Colonic mucosa (tissue), 4 donors: ENCODE results near the gene AFF3. TPM values are rescaled to one million over a fixed set of nuclear protein-coding genes. Genes with fewer than 3 reads are reported as not detected.

Source experiments
- DNase-seq: peaks from one replicate; pipeline ENCODE4 v3.0.0-alpha.2; 2020
- H3K27ac ChIP-seq: fragments of 200-600 bp; one replicate; pipeline ENCODE4 v1.8.0; 2021
- H3K27me3 ChIP-seq: fragments of 200-600 bp; one replicate; pipeline ENCODE4 v1.8.0; 2021
- H3K36me3 ChIP-seq: fragments of 200-600 bp; one replicate; pipeline ENCODE4 v1.8.0; 2021
- H3K4me1 ChIP-seq: fragments of 200-600 bp; one replicate; pipeline ENCODE4 v1.8.0; 2021; ENCODE audit warnings: mild to moderate bottlenecking
- H3K4me3 ChIP-seq: fragments of 200-600 bp; one replicate; pipeline ENCODE4 v1.8.0; 2021
- H3K9ac ChIP-seq, 2 donors: one replicate each; pipeline ENCODE4 v1.7.0; 2013; ENCODE audit warnings: control low read depth in 2 of 2, low read depth in 2 of 2, low read length in 2 of 2
- H3K9me3 ChIP-seq: fragments of 200-600 bp; one replicate; pipeline ENCODE4 v1.8.0; 2021
- CTCF ChIP-seq: fragments of 200-600 bp; IDR thresholded peaks from one replicate; pipeline ENCODE4 v1.8.0; 2022; ENCODE audit warnings: antibody characterized with exemption, mild to moderate bottlenecking
- intact Hi-C: fragments of 100-400 bp; cut with DNase I; formaldehyde crosslinking; loops from one replicate; pipeline ENCODE4 v1.14.1; 2022
- total RNA-seq, 2 donors: library from RNA; stranded (reverse); fragmentation: NEBNext Ultra II Directional in 1 of 2; extraction: Animal tissue kit (Norgen Biotek cat#: 25700) in 1 of 2; gene quantifications; one replicate each; pipeline ENCODE4 v1.2.1, GENCODE V29; 2021
- donor health status: healthy.
- donor health status: DM: no; HTN: no; CAD: no.
- donor health status: DM: no; HTN: no; CAD: no.

Gene AFF3
- total RNA-seq, 2 donors from 2014 or later, result 0.86 to 2.6 TPM

- intact Hi-C loops, result no loop called here
- no peak overlapping the region for H3K27ac ChIP-seq
- no peaks in the 10 kb centered on the region for H3K27me3 ChIP-seq
- no peaks in the 10 kb centered on the region for H3K4me1 ChIP-seq
- no peak for TF ChIP-seq CTCF
- no peak for DNase-seq
- no peak overlapping the region for H3K4me3 ChIP-seq
- H3K36me3 ChIP-seq, result no peaks in the 10 kb centered on the region
- no peaks in the 10 kb centered on the region for H3K9me3 ChIP-seq
- no peak overlapping the region for H3K9ac ChIP-seq
Observed at GRCh38 chr2:99623035-99623434, 519.4 kb downstream of the AFF3 start.

- no peak overlapping the region for H3K9ac ChIP-seq
- intact Hi-C loops, result no loop called here
- DNase-seq, result no peak
- H3K4me3 ChIP-seq, result no peak overlapping the region
- H3K9me3 ChIP-seq, result no peaks in the 10 kb centered on the region
- H3K36me3 ChIP-seq, result no peaks in the 10 kb centered on the region
- H3K27me3 ChIP-seq, result no peaks in the 10 kb centered on the region
- H3K4me1 ChIP-seq, result no peaks in the 10 kb centered on the region
- TF ChIP-seq CTCF, result no peak
- no peak overlapping the region for H3K27ac ChIP-seq
Observed at GRCh38 chr2:99622534-99622933, 519.9 kb downstream of the AFF3 start.

GRCh38 chr2:99621774-99622173 is 520.6 kb downstream of the AFF3 start:
- intact Hi-C loops, result no loop called here
- no peak overlapping the region for H3K27ac ChIP-seq
- TF ChIP-seq CTCF, result no peak

GRCh38 chr2:99621106-99621505 is 521.3 kb downstream of the AFF3 start:
- DNase-seq, result no peak
- Histone ChIP-seq H3K9ac (no peak overlapping the region), H3K36me3 (no peaks in the 10 kb centered on the region), H3K4me1 (no peaks in the 10 kb centered on the region), H3K4me3 (no peak overlapping the region), H3K27ac (no peak overlapping the region), H3K9me3 (no peaks in the 10 kb centered on the region), H3K27me3 (no peaks in the 10 kb centered on the region)
- intact Hi-C loops, result no loop called here
- TF ChIP-seq CTCF, result no peak

More at GRCh38 chr2:99621774-99622173, 520.6 kb downstream of the AFF3 start:
- no peak for DNase-seq
- no peaks in the 10 kb centered on the region for H3K9me3 ChIP-seq
- no peaks in the 10 kb centered on the region for H3K4me1 ChIP-seq
- H3K9ac ChIP-seq, result no peak overlapping the region
- H3K27me3 ChIP-seq, result no peaks in the 10 kb centered on the region
- no peak overlapping the region for H3K4me3 ChIP-seq
- no peaks in the 10 kb centered on the region for H3K36me3 ChIP-seq

- Histone ChIP-seq H3K9ac (no peak overlapping the region), H3K4me3 (no peak overlapping the region), H3K27me3 (no peaks in the 10 kb centered on the region), H3K9me3 (no peaks in the 10 kb centered on the region), H3K4me1 (no peaks in the 10 kb centered on the region), H3K36me3 (no peaks in the 10 kb centered on the region), H3K27ac (no peak overlapping the region)
- no peak for DNase-seq
- intact Hi-C loops, result no loop called here
- TF ChIP-seq CTCF, result no peak
Observed at GRCh38 chr2:99619151-99619550, 523.2 kb downstream of the AFF3 start.
